HepG2 (cell line): ENCODE data around the gene LYRM4. TPM values are rescaled to one million over a fixed set of nuclear protein-coding genes. Genes with fewer than 3 reads are reported as not detected.

Experiments
- ATF7 ChIP-seq, 2 experiments: fragments of 450-650 bp in 1 of 2; sonication (generic) in 1 of 2; formaldehyde crosslinking in 1 of 2; IDR thresholded peaks; 2 replicates each; pipeline versions ENCODE4 v1.4.0 to v1.6.1; 2016 to 2020; ENCODE audit warnings: antibody characterized with exemption in 1 of 2, mild to moderate bottlenecking in 1 of 2, missing genetic modification reagents in 1 of 2
- HOXA3 ChIP-seq: sonication (generic); formaldehyde crosslinking; IDR thresholded peaks from 2 replicates; pipeline ENCODE4 v1.5.0; 2020; ENCODE audit warnings: missing genetic modification reagents
- IRF2 ChIP-seq: IDR thresholded peaks from 2 replicates; pipeline ENCODE4 v1.6.1; 2018; ENCODE audit warnings: missing genetic modification reagents, missing compliant biosample characterization
- NRL ChIP-seq: sonication (generic); formaldehyde crosslinking; IDR thresholded peaks from 2 replicates; pipeline ENCODE4 v1.5.0; 2020; ENCODE audit warnings: missing genetic modification reagents, mild to moderate bottlenecking, moderate library complexity, borderline replicate concordance
- PAX8 ChIP-seq: sonication (generic); formaldehyde crosslinking; IDR thresholded peaks from 2 replicates; pipeline ENCODE4 v1.8.0; 2022; ENCODE audit warnings: mild to moderate bottlenecking, missing genetic modification reagents, borderline replicate concordance
- YEATS2 ChIP-seq: sonication (generic); formaldehyde crosslinking; IDR thresholded peaks from 2 replicates; pipeline ENCODE4 v1.4.0; 2020; ENCODE audit warnings: missing genetic modification reagents, borderline replicate concordance
- ZBTB7A ChIP-seq: sonication (generic); formaldehyde crosslinking; IDR thresholded peaks from 2 replicates; pipeline ENCODE4 v1.8.0; 2022; ENCODE audit warnings: mild to moderate bottlenecking, missing genetic modification reagents
- ZMYM2 ChIP-seq: sonication (generic); formaldehyde crosslinking; IDR thresholded peaks from 2 replicates; pipeline ENCODE4 v1.8.0; 2022; ENCODE audit warnings: mild to moderate bottlenecking, missing genetic modification reagents
- ZNF124 ChIP-seq: sonication (generic); formaldehyde crosslinking; IDR thresholded peaks from 2 replicates; pipeline ENCODE4 v1.4.0; 2020; ENCODE audit warnings: missing genetic modification reagents
- ZNF746 ChIP-seq: sonication (generic); formaldehyde crosslinking; IDR thresholded peaks from 2 replicates; pipeline ENCODE4 v1.8.0; 2022; ENCODE audit warnings: mild to moderate bottlenecking, missing genetic modification reagents
- ZNF768 ChIP-seq: sonication (generic); formaldehyde crosslinking; IDR thresholded peaks from 2 replicates; pipeline ENCODE4 v1.4.0; 2020; ENCODE audit warnings: missing genetic modification reagents
- ZNF883 ChIP-seq: sonication (generic); formaldehyde crosslinking; IDR thresholded peaks from 2 replicates; pipeline ENCODE4 v1.5.1; 2020; ENCODE audit warnings: mild to moderate bottlenecking, missing genetic modification reagents; ENCODE audit errors: not compliant biosample characterization
- polyA plus RNA-seq, 8 experiments: library from polyadenylated mRNA; depleted of rRNA in 3 of 8; stranded (reverse) in 7 of 8; unstranded in 1 of 8; fragments of >200 nt; fragmentation: Illumina TruSeq in 4 of 8; extraction: Trizol in 4 of 8; gene quantifications; 2 replicates each; pipeline versions ENCODE4 v1.2.1 to v1.2.3, GENCODE V29; 2011 to 2016; ENCODE audit warnings: low read depth in 4 of 8, missing spikeins in 1 of 8, mixed read lengths in 1 of 8; ENCODE audit not compliant: insufficient read depth in 1 of 8
- total RNA-seq, 5 experiments: library from RNA; depleted of rRNA; stranded (reverse); fragments of >200 nt; fragmentation: Illumina TruSeq; extraction: Trizol; gene quantifications; 2 replicates each; pipeline ENCODE4 v1.2.3, GENCODE V29; 2016; ENCODE audit warnings: low read depth in 1 of 5
- TF ChIP-seq, protein P1 (sequence below), 2 experiments: fragments of 450-650 bp in 1 of 2; sonication (generic) in 1 of 2; formaldehyde crosslinking in 1 of 2; IDR thresholded peaks; 2 replicates each; pipeline versions ENCODE4 v1.6.1 to v1.8.0; 2016 to 2022; ENCODE audit warnings: antibody characterized with exemption in 1 of 2, mild to moderate bottlenecking in 1 of 2, missing genetic modification reagents in 1 of 2
- TF ChIP-seq, protein P2 (sequence below): IDR thresholded peaks from 2 replicates; pipeline ENCODE4 v1.6.1; 2012; ENCODE audit warnings: low read depth, low read length, improper control_type of control experiment
- TF ChIP-seq, protein P3 (sequence below): sonication (generic); formaldehyde crosslinking; IDR thresholded peaks from 2 replicates; pipeline ENCODE4 v1.8.0; 2022; ENCODE audit warnings: mild to moderate bottlenecking, missing genetic modification reagents, borderline replicate concordance

The LYRM4 gene
- total and polyA plus RNA-seq, 2 of the 13 experiments (the other 11 are each of a cell fraction or from before 2014, with no cell fraction given): 64.6 to 67.5 TPM

DNA sequence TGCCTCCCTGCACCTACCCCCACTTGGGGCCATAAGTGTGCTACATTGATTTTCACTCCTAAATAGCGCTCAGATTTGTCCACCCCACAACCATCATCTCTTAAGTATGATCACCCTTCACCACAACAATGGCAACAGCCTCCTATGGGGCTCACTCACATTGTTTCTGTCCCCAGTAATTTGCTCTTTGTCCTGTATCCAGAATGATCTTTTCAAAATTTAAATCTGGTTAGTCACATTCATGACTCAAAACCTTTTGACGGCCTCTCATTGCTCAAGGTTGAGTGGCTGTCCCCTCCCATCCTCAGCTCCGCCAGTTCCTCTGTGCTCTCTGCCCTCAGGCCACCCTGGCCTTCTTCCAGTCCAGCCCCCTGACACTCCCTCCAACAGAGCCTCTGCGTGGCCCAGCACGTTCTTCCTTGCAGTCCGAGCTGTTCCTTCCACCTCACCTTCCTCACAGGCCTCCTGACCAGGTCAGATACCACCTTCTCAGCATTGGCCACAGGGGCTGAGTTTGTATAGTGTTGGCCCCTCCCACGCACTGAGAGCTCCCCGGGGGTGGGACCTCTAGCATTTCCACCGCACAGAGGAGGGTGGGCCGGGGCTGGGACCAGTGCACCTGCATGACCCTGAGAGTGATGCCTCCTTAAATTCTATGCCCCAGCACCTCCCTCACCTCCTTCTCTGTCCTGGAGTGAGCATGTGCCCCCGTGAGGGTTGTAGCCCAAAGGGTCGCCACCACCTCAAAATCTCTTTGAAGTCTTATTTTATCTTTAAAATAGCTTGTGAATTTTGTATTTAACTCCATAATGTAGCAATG is 178.1 kb downstream of the LYRM4 start (continued):
- TF ChIP-seq, protein P1, sequence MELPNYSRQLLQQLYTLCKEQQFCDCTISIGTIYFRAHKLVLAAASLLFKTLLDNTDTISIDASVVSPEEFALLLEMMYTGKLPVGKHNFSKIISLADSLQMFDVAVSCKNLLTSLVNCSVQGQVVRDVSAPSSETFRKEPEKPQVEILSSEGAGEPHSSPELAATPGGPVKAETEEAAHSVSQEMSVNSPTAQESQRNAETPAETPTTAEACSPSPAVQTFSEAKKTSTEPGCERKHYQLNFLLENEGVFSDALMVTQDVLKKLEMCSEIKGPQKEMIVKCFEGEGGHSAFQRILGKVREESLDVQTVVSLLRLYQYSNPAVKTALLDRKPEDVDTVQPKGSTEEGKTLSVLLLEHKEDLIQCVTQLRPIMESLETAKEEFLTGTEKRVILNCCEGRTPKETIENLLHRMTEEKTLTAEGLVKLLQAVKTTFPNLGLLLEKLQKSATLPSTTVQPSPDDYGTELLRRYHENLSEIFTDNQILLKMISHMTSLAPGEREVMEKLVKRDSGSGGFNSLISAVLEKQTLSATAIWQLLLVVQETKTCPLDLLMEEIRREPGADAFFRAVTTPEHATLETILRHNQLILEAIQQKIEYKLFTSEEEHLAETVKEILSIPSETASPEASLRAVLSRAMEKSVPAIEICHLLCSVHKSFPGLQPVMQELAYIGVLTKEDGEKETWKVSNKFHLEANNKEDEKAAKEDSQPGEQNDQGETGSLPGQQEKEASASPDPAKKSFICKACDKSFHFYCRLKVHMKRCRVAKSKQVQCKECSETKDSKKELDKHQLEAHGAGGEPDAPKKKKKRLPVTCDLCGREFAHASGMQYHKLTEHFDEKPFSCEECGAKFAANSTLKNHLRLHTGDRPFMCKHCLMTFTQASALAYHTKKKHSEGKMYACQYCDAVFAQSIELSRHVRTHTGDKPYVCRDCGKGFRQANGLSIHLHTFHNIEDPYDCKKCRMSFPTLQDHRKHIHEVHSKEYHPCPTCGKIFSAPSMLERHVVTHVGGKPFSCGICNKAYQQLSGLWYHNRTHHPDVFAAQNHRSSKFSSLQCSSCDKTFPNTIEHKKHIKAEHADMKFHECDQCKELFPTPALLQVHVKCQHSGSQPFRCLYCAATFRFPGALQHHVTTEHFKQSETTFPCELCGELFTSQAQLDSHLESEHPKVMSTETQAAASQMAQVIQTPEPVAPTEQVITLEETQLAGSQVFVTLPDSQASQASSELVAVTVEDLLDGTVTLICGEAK (IDR thresholded peaks at IDR 0.05): no peak
- TF ChIP-seq, protein P1 (CRISPR knock-in tag; IDR thresholded peaks at IDR 0.05): peak; percentile 83
- TF ChIP-seq, protein P2, sequence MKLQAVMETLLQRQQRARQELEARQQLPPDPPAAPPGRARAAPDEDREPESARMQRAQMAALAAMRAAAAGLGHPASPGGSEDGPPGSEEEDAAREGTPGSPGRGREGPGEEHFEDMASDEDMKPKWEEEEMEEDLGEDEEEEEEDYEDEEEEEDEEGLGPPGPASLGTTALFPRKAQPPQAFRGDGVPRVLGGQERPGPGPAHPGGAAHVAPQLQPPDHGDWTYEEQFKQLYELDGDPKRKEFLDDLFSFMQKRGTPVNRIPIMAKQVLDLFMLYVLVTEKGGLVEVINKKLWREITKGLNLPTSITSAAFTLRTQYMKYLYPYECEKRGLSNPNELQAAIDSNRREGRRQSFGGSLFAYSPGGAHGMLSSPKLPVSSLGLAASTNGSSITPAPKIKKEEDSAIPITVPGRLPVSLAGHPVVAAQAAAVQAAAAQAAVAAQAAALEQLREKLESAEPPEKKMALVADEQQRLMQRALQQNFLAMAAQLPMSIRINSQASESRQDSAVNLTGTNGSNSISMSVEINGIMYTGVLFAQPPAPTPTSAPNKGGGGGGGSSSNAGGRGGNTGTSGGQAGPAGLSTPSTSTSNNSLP: peak; percentile 84
- TF ChIP-seq ZNF768 (CRISPR knock-in tag): peak; percentile 66
- TF ChIP-seq ZMYM2: peak; percentile 82; the same call in 1 of the 2 replicates
- TF ChIP-seq IRF2 (CRISPR knock-in tag): peak; percentile 73; the same call in 1 of the 2 replicates
- peak; percentile 74; the same call in 1 of the 2 replicates for TF ChIP-seq ZNF124 (CRISPR knock-in tag)
- peak; percentile 65; the same call in 1 of the 2 replicates for TF ChIP-seq ZBTB7A (CRISPR knock-in tag)
- TF ChIP-seq ZNF883 (CRISPR knock-in tag): peak; percentile 91
- TF ChIP-seq ATF7 (IDR thresholded peaks at IDR 0.05): no peak
- TF ChIP-seq ATF7 (CRISPR knock-in tag; IDR thresholded peaks at IDR 0.05): 0 out of 2 replicates have a peak, but pooled peaks have one; percentile 27
- TF ChIP-seq, protein P3, sequence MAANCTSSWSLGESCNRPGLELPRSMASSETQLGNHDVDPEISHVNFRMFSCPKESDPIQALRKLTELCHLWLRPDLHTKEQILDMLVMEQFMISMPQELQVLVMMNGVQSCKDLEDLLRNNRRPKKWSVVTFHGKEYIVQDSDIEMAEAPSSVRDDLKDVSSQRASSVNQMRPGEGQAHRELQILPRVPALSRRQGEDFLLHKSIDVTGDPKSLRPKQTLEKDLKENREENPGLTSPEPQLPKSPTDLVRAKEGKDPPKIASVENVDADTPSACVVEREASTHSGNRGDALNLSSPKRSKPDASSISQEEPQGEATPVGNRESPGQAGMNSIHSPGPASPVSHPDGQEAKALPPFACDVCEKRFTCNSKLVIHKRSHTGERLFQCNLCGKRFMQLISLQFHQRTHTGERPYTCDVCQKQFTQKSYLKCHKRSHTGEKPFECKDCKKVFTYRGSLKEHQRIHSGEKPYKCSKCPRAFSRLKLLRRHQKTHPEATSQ (CRISPR knock-in tag): 0 out of 2 replicates have a peak, but pooled peaks have one; percentile 63
- peak; percentile 88; the same call in 1 of the 2 replicates for TF ChIP-seq NRL (CRISPR knock-in tag)
- TF ChIP-seq PAX8: 0 out of 2 replicates have a peak, but pooled peaks have one; percentile 12
- 0 out of 2 replicates have a peak, but pooled peaks have one; percentile 38 for TF ChIP-seq ZNF746 (CRISPR knock-in tag)
- peak; percentile 79 for TF ChIP-seq HOXA3 (CRISPR knock-in tag)
- TF ChIP-seq YEATS2 (CRISPR knock-in tag): peak; percentile 43; the same call in 1 of the 2 replicates
